Transverse colon (tissue), 4 donors: ENCODE data around the gene RAPGEF4. TPM values are rescaled to one million over a fixed set of nuclear protein-coding genes. Genes with fewer than 3 reads are reported as not detected.

Experiments
- DNase-seq: peaks from one replicate; pipeline ENCODE4 v3.0.0-alpha.2; 2019
- H3K27ac ChIP-seq, 4 donors: fragments of 200-600 bp; sonication (generic); 2 replicates each; pipeline ENCODE4 v1.5.1; 2016 to 2018; ENCODE audit warnings: inconsistent platforms in 4 of 4
- H3K27me3 ChIP-seq: fragments of 200-600 bp; sonication (generic); 2 replicates; pipeline ENCODE4 v1.5.1; 2017; ENCODE audit warnings: inconsistent platforms
- H3K36me3 ChIP-seq, 4 donors: fragments of 200-600 bp; sonication (generic); 2 replicates each; pipeline ENCODE4 v1.5.1; 2017 to 2019; ENCODE audit warnings: inconsistent platforms in 4 of 4
- H3K4me1 ChIP-seq, 4 donors: fragments of 200-600 bp; sonication (generic); 2 replicates each; pipeline ENCODE4 v1.5.1; 2017 to 2020; ENCODE audit warnings: inconsistent platforms in 4 of 4
- H3K4me3 ChIP-seq, 4 donors: fragments of 200-600 bp; sonication (generic); 1 replicate in 1 of 4; 2 replicates in 3 of 4; pipeline versions ENCODE4 v1.5.1 to v1.6.1; 2017 to 2019; ENCODE audit warnings: inconsistent platforms in 4 of 4
- H3K9me3 ChIP-seq, 2 donors: fragments of 200-600 bp; sonication (generic); 2 replicates each; pipeline ENCODE4 v1.5.1; 2017 to 2019; ENCODE audit warnings: inconsistent platforms in 2 of 2
- CTCF ChIP-seq, 5 experiments: fragments of 200-600 bp in 3 of 5; fragments of 450-650 bp in 2 of 5; sonication (generic) in 3 of 5; IDR thresholded peaks; 1 replicate in 2 of 5; 2 replicates in 3 of 5; pipeline ENCODE4 v1.5.1; 2016 to 2017; ENCODE audit warnings: antibody characterized with exemption in 5 of 5, inconsistent platforms in 3 of 5, mild to moderate bottlenecking in 2 of 5, moderate library complexity in 1 of 5
- EP300 ChIP-seq: sonication (generic); formaldehyde crosslinking; IDR thresholded peaks from one replicate; pipeline ENCODE4 v1.6.1; 2017; ENCODE audit warnings: antibody characterized with exemption, low read depth
- POLR2A ChIP-seq: fragments of 450-650 bp; IDR thresholded peaks from one replicate; pipeline ENCODE4 v1.6.1; 2016; ENCODE audit warnings: antibody characterized with exemption, mild to moderate bottlenecking, moderate library complexity
- POLR2AphosphoS5 ChIP-seq, 3 donors: sonication (generic); formaldehyde crosslinking; IDR thresholded peaks; one replicate each; pipeline ENCODE4 v1.6.1; 2016; ENCODE audit warnings: antibody characterized with exemption in 3 of 3
- WGBS, 2 donors: methylation state at CpG; one replicate each; pipeline ENCODE4 v1.1.5; 2018; ENCODE audit warnings: low coverage in 1 of 2; 5-methylcytosine and 5-hydroxymethylcytosine counted together
- in situ Hi-C, 4 donors: fragments of 200-750 bp; cut with MboI; loops; one replicate each; pipeline versions ENCODE4 v1.15.0 to v1.15.1; 2017; ENCODE audit warnings: low sequenced_read_pairs in 3 of 4, low pct_ligation_motif_present in 1 of 4, low pct_unique_long_range_greater_than_20kb in 1 of 4
- intact Hi-C: fragments of 100-400 bp; cut with DNase I; formaldehyde crosslinking; loops from one replicate; pipeline ENCODE4 v1.15.1; 2023; ENCODE audit warnings: low total_unique reads
- total RNA-seq, 4 donors: library from RNA; depleted of rRNA; stranded (reverse); fragments of >200 nt; gene quantifications; one replicate each; pipeline ENCODE4 v1.1.0, GENCODE V29; 2016

The RAPGEF4 gene
- total RNA-seq, 4 donors from 2014 or later: 1.4 to 12.3 (median 2.2) TPM; not detected in 1

- Histone ChIP-seq H3K27me3 (no peaks in the 10 kb centered on the region), H3K9me3 (no peaks in the 10 kb centered on the region), H3K36me3 (no peaks in the 10 kb centered on the region), H3K4me3 (no peak overlapping the region), H3K27ac (no peak overlapping the region), H3K4me1 (no peaks in the 10 kb centered on the region)
- TF ChIP-seq EP300 (no peak), POLR2A (no peak), POLR2AphosphoS5 (IDR thresholded peaks at IDR 0.05) (no peak), CTCF (IDR thresholded peaks at IDR 0.05) (no peak)
- in situ Hi-C loops: loop anchor here in 2 of 4 donors (25.0 kb wide), 2 partner anchors 117 to 392 kb away; no protein-coding TSS in a partner anchor
- DNase-seq: no peak
- intact Hi-C loops: no loop called here
Observed at GRCh38 chr2:172819943-172820342, 84.3 kb downstream of the RAPGEF4 start.

GRCh38 chr2:172821370-172822338 is 86.0 kb downstream of the RAPGEF4 start:
- Histone ChIP-seq H3K4me3 (no peak overlapping the region), H3K36me3 (no peaks in the 10 kb centered on the region), H3K27me3 (no peaks in the 10 kb centered on the region), H3K27ac (no peak overlapping the region), H3K4me1 (no peaks in the 10 kb centered on the region), H3K9me3 (no peaks in the 10 kb centered on the region)
- intact Hi-C loops (no loop called here), in situ Hi-C loops (loop anchor here in 2 of 4 donors (25.0 kb wide), 2 partner anchors 116 to 391 kb away; no protein-coding TSS in a partner anchor)
- TF ChIP-seq CTCF (IDR thresholded peaks at IDR 0.05) (no peak), POLR2A (no peak)
- 76 to 82% methylated on average over 5 to 7 of the region's 7 CpGs for WGBS, 2 donors
- no peak for DNase-seq

- TF ChIP-seq CTCF (IDR thresholded peaks at IDR 0.05): no peak
- TF ChIP-seq POLR2AphosphoS5 (IDR thresholded peaks at IDR 0.05): no peak
- TF ChIP-seq POLR2A: no peak
- no peak for TF ChIP-seq EP300
- Histone ChIP-seq H3K4me3 (no peak overlapping the region), H3K27ac (no peak overlapping the region), H3K27me3 (no peaks in the 10 kb centered on the region), H3K36me3 (no peaks in the 10 kb centered on the region), H3K9me3 (no peaks in the 10 kb centered on the region), H3K4me1 (no peaks in the 10 kb centered on the region)
- 91% methylated on average over 6 of the region's 6 CpGs; no CpG with 5 or more reads in 1 of the 2 donors for WGBS, 2 donors
- no peak for DNase-seq
- in situ Hi-C loops (loop anchor here in 2 of 4 donors (25.0 kb wide), 2 partner anchors 115 to 390 kb away; no protein-coding TSS in a partner anchor), intact Hi-C loops (no loop called here)
Observed at GRCh38 chr2:172822585-172822984, 86.9 kb downstream of the RAPGEF4 start.

- no peaks in the 10 kb centered on the region for H3K9me3 ChIP-seq
- H3K4me3 ChIP-seq: no peak overlapping the region
- no peaks in the 10 kb centered on the region for H3K36me3 ChIP-seq
- H3K27ac ChIP-seq: no peak overlapping the region
- H3K4me1 ChIP-seq: no peaks in the 10 kb centered on the region
- 64% methylated on average over 7 of the region's 7 CpGs; no CpG with 5 or more reads in 1 of the 2 donors for WGBS, 2 donors
- no peaks in the 10 kb centered on the region for H3K27me3 ChIP-seq
- DNase-seq: no peak
- intact Hi-C loops (no loop called here), in situ Hi-C loops (loop anchor here in 2 of 4 donors (25.0 kb wide), 2 partner anchors 114 to 389 kb away; no protein-coding TSS in a partner anchor)
- TF ChIP-seq POLR2A (no peak), POLR2AphosphoS5 (IDR thresholded peaks at IDR 0.05) (no peak), EP300 (no peak), CTCF (IDR thresholded peaks at IDR 0.05) (no peak)
Observed at GRCh38 chr2:172823261-172823850, 87.7 kb downstream of the RAPGEF4 start.
